Right lung (tissue), 10 donors: ENCODE measurements around the gene ZNF799. TPM values are rescaled to one million over a fixed set of nuclear protein-coding genes. Genes with fewer than 3 reads are reported as not detected.
"Not testable (repeated sequence)": the region's sequence is repeated elsewhere in the genome, so short reads cannot be mapped to it uniquely, and the experiment has no call there.

Experiments used
- DNase-seq, 2 donors: peaks; one replicate each; pipeline ENCODE4 v3.0.0-alpha.2; 2013
- long read RNA-seq, 8 donors: transcript quantifications; one replicate each; lab custom pipeline, GENCODE V29; 2026
- polyA plus RNA-seq, 5 donors: library from polyadenylated mRNA; unstranded; fragments of 120-200 nt; gene quantifications; one replicate each; pipeline versions ENCODE4 v1.2.1 to v1.2.3, GENCODE V29; 2013; ENCODE audit warnings: inconsistent platforms in 1 of 5, low replicate concordance in 1 of 5; ENCODE audit not compliant: insufficient read length in 5 of 5, insufficient read depth in 1 of 5

The ZNF799 gene
- polyA plus RNA-seq, result 10 to 100 TPM; 10.4 to 14.4 (median 12.4) TPM
- long read RNA-seq, donor 1, partial matches to known transcripts, result 0 of 1 reads
- long read RNA-seq, donor 1, other reads (novel, unspliced or antisense), result 0 of 1 reads
- long read RNA-seq, donor 2, full-length matches to known transcripts, result 1 of 1 reads
- long read RNA-seq, donor 2, partial matches to known transcripts, result 0 of 1 reads
- long read RNA-seq, donor 2, other reads (novel, unspliced or antisense), result 0 of 1 reads
- long read RNA-seq, donor 3, partial matches to known transcripts, result 0 of 1 reads
- long read RNA-seq, donor 3, other reads (novel, unspliced or antisense), result 0 of 1 reads
- long read RNA-seq, donor 4, full-length matches to known transcripts, result 6 of 6 reads
- long read RNA-seq, donor 4, partial matches to known transcripts, result 0 of 6 reads
- long read RNA-seq, donor 4, other reads (novel, unspliced or antisense), result 0 of 6 reads
- long read RNA-seq, donor 5, full-length matches to known transcripts, result 4 of 4 reads
- long read RNA-seq, donor 5, partial matches to known transcripts, result 0 of 4 reads
- long read RNA-seq, donor 5, other reads (novel, unspliced or antisense), result 0 of 4 reads
- long read RNA-seq, donor 6, transcript ZNF799-202 (4 exons, 2,583 nt), result major isoform, 8 of 8 reads
- long read RNA-seq, donor 6, partial matches to known transcripts, result 0 of 8 reads
- long read RNA-seq, donor 6, other reads (novel, unspliced or antisense), result 0 of 8 reads
- long read RNA-seq, donor 7, transcript ZNF799-202 (4 exons, 2,583 nt), result major isoform, 6 of 6 reads
- long read RNA-seq, donor 7, partial matches to known transcripts, result 0 of 6 reads
- long read RNA-seq, donor 7, other reads (novel, unspliced or antisense), result 0 of 6 reads
- long read RNA-seq, donor 8, partial matches to known transcripts, result 0 of 1 reads
- long read RNA-seq, donor 8, other reads (novel, unspliced or antisense), result 0 of 1 reads

- peak; percentile 91 to 93 for DNase-seq
These were observed at the start of gene ZNF799 for GRCh38 chr19:12400633-12401502. Gene ZNF799, minus strand, starts transcription at chr19:12401271. Its CDS starts 201 bp downstream, at chr19:12401070.

- DNase-seq, result no peak
These were observed 49.8 kb upstream of the ZNF799 start for GRCh38 chr19:12450844-12451243.

DNA sequence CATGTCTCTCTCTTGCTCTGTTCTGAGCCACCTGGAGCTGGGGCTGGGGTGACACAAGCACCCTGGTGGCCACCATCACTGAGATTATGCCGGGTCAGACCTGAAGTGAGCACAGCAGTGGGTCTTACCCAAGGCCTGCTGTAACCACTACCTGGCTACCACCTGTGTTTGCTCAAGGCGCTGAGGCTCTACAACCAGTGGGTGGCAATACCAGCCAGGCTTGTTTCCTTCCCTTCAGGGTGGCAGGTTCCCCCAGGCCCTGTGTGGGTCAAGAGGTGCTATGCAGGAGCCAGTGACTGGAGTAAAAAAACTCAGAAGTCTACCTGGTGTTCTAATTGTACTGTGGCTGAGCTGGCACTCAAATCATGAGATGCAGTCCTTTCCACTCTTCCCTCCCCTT lies 47.7 kb upstream of the ZNF799 start:
- DNase-seq, result no peak

- peak; percentile 97 for DNase-seq
These were observed 39.7 kb upstream of the ZNF799 start, which contains the start of gene ZNF443 for GRCh38 chr19:12440541-12441316. Gene ZNF443, minus strand, starts transcription at chr19:12441021. Its CDS starts 107 bp downstream, at chr19:12440914.

DNA sequence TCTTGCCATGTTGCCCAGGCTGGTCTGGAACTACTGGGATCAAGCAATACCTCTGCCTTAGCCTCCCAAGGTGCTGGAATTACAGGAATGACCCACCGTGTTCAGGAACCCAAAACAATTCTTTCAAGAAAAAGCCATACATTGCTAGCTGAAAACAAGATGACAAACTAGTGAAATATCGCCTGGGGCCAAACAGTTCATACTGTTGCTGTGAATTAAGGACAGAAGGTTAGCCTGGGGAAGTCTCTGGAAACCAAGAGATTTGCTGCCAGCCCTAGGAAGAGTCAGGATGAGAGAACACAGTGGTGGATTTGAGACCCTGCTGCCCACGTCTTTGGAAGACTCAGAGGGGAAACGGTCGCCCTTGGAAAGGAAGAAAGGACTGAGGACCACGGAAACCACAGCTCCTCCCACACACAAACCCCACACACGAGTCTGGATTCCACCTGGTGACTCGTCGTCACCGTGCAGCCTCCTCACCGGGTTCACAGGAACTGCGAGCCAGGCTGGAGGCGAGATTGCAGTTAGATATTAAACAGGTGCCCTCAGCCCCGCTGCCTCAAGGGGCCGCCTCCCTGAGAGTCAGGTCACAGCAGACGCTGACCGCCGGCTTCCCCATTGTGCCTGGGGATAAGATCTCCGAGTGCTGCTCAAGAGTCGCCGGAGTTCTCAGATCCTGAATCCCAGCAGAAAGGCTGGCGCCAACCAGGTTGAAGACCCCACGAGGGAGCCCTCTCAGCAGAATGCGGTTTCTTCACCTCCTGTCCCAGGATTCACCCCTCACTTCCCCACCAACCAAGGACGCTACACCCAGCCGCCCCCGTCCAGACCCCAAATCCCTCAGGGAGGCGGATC lies 38.8 kb upstream of the ZNF799 start:
- DNase-seq, result peak; percentile 19 to 25

GRCh38 chr19:12430726-12431299 lies 29.7 kb upstream of the ZNF799 start:
- DNase-seq, result not testable (repeated sequence)

- DNase-seq, result no peak
These were observed 24.8 kb upstream of the ZNF799 start for GRCh38 chr19:12425888-12426274.

DNA sequence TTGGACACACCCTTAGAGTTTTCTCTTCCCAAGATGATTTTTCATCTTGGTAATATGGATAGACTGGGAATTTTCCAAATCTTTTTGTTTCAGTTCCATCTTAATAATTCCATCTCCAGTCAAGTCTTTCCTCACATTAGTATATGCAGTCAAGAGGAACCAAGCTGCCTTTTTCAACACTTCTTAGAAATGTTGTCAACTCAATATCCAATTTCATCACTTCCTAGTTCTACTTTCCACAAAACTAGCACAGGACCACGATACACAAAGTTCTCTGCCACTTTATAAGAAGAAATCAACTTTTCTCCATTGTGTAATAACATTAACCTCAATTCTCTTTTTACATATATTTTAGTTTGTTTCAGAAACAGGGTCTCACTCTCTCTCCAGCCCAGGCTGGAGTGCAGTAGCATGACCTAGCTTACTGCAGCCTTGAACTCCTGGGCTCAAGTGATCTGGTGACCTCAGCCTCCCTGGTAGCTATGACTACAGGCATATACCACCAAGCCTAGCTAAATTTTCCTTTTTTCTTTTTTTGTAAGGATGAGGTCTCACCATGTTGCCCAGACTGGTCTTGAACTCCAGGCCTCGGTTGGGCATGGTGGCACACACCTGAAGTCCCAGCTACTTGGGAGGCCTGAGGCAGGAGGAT lies 24.3 kb upstream of the ZNF799 start:
- no peak for DNase-seq

DNA sequence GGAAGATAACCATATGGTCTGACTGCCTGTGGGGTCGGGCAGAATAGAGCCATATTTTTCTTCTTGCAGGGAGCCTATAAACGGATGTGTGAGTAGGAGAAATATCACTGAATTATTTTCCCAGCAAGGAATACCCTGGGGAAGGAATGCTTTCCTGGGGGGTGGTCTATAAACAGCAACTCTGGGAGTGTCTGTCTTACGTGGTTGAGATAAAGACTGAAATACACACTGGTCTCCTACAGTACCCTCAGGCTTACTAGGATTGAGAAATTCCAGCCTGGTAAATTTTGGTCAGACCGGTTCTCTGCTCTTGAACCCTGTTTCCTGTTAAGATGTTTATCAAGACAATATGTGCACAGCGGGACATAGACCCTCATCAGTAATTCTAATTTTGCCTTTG lies 16.2 kb upstream of the ZNF799 start:
- DNase-seq, result not testable (repeated sequence)

DNA sequence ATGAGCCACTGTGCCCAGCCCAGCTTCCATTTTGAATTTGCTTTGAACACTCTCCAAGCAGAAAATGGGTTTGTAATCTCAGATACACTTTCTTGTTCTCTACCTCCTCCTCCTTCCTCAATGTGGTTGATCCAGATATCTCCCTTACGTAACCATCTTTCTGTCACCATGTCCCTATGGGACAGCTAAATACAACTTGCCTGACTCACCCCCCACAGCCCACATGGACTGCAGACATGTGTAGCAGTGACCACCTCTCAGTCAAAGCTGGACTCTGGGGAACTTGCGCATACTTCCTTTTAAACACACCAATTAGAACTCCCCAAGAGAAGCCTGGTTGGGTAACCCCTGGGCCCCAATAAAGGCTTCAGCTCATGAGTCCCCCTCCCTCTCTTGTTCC lies 10.8 kb upstream of the ZNF799 start:
- DNase-seq, result no peak

DNA sequence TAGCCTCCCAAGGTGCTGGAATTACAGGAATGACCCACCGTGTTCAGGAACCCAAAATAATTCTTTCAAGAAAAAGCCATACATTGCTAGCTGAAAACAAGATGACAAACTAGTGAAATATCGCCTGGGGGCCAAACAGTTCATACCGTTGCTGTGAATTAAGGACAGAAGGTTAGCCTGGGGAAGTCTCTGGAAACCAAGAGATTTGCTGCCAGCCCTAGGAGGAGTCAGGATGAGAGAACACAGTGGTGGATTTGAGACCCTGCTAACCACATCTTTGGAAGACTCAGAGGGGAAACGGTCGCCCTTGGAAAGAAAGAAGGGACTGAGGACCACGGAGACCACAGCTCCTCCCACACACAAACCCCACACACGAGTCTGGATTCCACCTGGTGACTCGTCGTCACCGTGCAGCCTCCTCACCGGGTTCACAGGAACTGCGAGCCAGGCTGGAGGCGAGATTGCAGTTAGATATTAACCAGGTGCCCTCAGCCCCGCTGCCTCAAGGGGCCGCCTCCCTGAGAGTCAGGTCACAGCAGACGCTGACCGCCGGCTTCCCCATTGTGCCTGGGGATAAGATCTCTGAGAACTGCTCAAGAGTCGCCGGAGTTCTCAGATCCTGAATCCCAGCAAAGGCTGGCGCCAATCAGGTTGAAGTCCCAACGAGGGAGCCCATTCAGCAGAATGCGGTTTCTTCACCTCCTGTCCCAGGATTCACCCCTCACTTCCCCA lies 1.0 kb downstream of the ZNF799 start:
- peak; percentile 3 to 15 for DNase-seq

- DNase-seq, result not testable (repeated sequence)
These were observed 9.9 kb downstream of the ZNF799 start for GRCh38 chr19:12391148-12391547.

DNA sequence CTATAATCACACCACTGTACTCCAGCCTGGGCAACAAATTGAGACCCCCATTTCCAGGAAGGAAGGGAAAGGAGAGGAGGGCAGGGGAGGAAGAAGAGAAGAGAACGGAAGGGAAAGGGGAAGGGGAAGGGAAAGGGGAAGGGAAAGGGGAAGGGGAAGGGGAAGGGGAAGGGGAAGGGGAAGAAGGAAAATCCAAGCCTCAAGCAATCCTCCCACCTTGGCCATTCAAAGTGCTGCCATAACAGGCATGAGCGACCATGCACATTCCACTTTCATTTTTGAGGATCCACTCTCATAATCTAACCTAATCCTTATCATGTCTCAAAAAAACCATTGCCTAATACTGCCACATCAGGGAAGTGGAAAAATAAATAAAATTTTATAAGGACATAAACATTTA lies 14.7 kb downstream of the ZNF799 start:
- DNase-seq, result not testable (repeated sequence)

GRCh38 chr19:12380444-12380737 lies 20.7 kb downstream of the ZNF799 start:
- DNase-seq, result no peak

GRCh38 chr19:12379732-12380443 lies 21.2 kb downstream of the ZNF799 start:
- no peak for DNase-seq

DNA sequence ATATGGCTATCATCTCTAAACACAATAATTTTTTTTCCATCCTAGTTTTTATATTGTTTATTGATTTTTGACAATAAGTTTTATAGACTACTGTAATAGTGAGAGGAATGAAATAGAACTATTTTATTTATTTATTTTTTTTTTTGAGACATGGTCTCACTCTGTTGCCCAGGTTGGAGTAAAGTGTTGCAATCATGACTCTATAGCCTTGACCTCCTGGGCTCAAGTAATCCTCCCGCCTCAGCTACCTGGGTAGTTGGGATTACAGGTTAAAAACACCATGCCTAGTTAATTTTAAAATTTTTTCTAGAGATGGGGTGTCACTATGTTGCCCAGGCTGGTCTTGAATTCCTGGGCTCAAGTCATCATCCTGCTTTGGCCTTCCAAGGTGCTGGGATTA lies 27.0 kb downstream of the ZNF799 start:
- no peak for DNase-seq
